ENCODE data around the gene ZACN.
"Not testable (repeated sequence)": the region's sequence is repeated elsewhere in the genome, so short reads cannot be mapped to it uniquely, and the experiment has no call there.

The ZACN gene

DNA sequence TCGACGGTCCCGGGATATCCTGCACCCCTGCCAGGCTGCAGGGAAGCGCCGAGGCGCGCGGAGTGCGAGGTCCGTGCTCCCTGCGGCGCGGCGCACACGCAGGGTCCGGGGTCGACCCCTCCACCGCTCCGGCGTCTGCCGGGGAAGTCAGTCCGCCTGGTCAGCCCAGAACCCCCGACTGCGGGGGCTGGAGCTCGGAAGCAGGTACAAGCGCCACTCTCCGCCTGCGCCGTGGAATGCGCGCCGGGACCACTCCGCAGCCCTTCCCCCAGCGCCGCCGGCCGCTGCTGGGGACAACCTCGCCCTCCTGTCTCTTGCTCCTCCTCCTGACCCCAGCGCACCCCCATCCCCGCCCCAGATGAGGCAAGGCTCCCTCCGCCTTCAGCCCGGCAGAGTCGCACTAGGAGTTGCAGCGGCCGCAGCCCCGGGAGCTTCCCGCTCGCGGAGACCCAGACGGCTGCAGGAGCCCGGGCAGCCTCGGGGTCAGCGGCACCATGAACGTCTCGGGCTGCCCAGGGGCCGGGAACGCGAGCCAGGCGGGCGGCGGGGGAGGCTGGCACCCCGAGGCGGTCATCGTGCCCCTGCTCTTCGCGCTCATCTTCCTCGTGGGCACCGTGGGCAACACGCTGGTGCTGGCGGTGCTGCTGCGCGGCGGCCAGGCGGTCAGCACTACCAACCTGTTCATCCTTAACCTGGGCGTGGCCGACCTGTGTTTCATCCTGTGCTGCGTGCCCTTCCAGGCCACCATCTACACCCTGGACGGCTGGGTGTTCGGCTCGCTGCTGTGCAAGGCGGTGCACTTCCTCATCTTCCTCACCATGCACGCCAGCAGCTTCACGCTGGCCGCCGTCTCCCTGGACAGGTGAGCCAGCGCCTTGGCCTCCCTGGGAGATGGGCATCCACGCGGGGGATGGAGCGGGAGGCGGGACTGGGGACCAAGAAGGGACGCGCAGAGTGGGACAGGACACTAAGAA lies 4.3 kb upstream of the ZACN start, which contains the start of gene GALR2:
Gene GALR2 (plus strand): TSS at position 392 of the 974 bp plus-strand sequence. CDS start 103 bp downstream, at position 495.
- DNase-seq (ENCODE audit: low read depth) = no peak
- no peak within 1 kb of the TSS for H3K4me3 ChIP-seq (ENCODE audit: low read depth, low read length)
- TF ChIP-seq, protein P1, sequence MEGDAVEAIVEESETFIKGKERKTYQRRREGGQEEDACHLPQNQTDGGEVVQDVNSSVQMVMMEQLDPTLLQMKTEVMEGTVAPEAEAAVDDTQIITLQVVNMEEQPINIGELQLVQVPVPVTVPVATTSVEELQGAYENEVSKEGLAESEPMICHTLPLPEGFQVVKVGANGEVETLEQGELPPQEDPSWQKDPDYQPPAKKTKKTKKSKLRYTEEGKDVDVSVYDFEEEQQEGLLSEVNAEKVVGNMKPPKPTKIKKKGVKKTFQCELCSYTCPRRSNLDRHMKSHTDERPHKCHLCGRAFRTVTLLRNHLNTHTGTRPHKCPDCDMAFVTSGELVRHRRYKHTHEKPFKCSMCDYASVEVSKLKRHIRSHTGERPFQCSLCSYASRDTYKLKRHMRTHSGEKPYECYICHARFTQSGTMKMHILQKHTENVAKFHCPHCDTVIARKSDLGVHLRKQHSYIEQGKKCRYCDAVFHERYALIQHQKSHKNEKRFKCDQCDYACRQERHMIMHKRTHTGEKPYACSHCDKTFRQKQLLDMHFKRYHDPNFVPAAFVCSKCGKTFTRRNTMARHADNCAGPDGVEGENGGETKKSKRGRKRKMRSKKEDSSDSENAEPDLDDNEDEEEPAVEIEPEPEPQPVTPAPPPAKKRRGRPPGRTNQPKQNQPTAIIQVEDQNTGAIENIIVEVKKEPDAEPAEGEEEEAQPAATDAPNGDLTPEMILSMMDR (conservative IDR thresholded peaks at IDR 0.05; ENCODE audit: low read depth, low read length) = no peak

DNA sequence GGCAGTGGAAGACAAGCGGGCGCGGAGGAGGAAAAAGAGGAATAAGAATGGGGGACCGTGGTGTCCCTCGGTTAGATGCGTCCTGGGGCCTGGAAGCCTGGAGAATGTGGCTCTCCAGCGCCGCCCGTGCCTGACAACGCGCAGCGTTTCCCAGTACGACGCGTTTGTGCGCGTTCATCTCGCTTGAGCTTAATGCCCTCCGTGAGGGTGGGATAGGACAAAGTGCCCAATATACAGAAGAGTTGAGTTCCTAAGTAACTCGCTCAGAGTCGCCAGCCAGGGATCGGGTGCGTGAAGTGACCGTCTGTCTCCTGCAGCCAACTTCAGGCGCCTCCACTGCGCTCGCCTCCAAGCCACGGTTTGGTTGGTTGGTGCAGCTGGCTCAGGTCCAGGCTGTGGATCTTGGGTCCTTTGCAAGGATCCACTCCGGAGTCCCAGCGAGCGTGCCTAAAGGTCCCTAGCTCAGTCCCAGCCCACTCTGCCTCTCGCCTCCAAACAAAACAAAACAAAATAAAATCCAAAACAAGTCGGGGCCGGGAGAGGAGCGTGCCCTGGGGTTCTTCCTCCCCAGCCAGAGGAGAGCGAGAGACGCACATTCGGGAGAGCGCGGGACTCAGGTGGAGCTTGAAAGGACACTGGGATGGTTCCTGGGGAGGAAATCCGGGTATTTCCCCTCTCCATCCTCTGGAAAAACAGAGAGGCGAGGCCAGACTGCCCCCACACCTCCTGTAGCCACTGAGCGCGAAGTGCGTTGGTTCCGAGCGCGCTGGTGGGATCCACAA lies 3.4 kb upstream of the ZACN start:
- no peak overlapping the region for H3K4me3 ChIP-seq (ENCODE audit: low read depth, low read length)
- TF ChIP-seq, protein P1 (conservative IDR thresholded peaks at IDR 0.05; ENCODE audit: low read depth, low read length) = peak; percentile 15
- DNase-seq (ENCODE audit: low read depth) = no peak

DNA sequence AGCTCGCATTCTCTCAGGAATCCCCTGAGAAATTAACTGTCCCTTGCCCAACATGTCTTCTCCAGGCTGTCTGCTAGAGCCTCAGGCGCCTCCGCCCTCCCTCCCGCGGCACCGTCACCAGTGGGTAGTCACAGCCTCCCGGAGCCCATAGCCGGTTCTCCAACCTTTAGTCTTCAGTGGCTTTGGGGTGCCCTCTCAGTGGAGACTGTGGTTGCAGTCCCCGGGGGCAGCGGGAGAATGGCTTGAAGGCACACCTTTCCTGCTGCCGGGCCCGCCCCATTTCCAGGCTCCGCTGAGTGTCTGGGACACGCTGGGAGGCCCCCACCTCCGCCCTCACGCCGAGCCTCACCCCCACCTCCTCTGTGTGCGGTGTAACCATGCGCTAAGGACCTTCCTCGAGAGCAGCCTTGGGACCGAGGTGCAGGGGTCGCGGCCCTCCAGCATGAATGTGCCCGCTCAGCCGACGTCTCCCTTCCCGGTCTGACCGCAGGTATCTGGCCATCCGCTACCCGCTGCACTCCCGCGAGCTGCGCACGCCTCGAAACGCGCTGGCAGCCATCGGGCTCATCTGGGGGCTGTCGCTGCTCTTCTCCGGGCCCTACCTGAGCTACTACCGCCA lies 2.7 kb upstream of the ZACN start:
- TF ChIP-seq, protein P1 (conservative IDR thresholded peaks at IDR 0.05; ENCODE audit: low read depth, low read length) = no peak
- DNase-seq (ENCODE audit: low read depth) = no peak

DNA sequence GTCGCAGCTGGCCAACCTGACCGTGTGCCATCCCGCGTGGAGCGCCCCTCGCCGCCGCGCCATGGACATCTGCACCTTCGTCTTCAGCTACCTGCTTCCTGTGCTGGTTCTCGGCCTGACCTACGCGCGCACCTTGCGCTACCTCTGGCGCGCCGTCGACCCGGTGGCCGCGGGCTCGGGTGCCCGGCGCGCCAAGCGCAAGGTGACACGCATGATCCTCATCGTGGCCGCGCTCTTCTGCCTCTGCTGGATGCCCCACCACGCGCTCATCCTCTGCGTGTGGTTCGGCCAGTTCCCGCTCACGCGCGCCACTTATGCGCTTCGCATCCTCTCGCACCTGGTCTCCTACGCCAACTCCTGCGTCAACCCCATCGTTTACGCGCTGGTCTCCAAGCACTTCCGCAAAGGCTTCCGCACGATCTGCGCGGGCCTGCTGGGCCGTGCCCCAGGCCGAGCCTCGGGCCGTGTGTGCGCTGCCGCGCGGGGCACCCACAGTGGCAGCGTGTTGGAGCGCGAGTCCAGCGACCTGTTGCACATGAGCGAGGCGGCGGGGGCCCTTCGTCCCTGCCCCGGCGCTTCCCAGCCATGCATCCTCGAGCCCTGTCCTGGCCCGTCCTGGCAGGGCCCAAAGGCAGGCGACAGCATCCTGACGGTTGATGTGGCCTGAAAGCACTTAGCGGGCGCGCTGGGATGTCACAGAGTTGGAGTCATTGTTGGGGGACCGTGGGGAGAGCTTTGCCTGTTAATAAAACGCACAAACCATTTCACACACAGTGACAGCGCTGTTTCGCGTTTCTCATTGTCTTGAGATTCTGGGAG lies 2.0 kb upstream of the ZACN start:
- H3K4me3 ChIP-seq (ENCODE audit: low read depth, low read length) = no peak overlapping the region
- TF ChIP-seq, protein P1 (conservative IDR thresholded peaks at IDR 0.05; ENCODE audit: low read depth, low read length) = no peak
- DNase-seq (ENCODE audit: low read depth) = no peak

More for the DNA sequence above, 2.7 kb upstream of the ZACN start:
- H3K4me3 ChIP-seq (ENCODE audit: low read depth, low read length) = no peak overlapping the region

DNA sequence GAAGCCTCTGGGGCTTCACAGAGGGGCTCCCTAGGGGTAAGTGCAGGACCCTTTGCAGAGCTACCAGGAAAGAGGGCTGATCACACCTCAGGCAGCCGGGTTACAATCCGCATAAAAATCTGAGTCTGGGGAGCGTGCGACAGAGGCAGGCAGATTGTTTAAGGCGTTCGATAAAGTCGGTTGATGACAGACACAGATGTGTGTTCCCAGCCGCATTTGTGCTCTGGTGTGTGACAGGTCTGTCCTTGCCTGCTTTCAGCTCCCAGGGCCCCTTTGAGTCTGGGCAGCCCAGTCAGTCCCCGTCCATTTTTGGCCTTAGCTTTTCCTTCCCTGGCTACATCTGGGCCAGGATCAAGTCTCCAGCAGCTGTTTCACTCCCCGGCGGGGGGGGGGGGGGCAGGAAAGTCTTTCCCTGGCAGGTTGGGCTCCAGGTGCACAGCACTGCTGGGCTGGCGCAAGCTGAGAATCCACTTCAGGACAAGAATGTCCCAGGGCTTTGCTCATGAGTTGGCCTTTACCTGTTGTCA lies 1.3 kb upstream of the ZACN start:
- H3K4me3 ChIP-seq (ENCODE audit: low read depth, low read length) = no peak overlapping the region
- DNase-seq (ENCODE audit: low read depth) = no peak
- TF ChIP-seq, protein P1 (conservative IDR thresholded peaks at IDR 0.05; ENCODE audit: low read depth, low read length) = no peak

DNA sequence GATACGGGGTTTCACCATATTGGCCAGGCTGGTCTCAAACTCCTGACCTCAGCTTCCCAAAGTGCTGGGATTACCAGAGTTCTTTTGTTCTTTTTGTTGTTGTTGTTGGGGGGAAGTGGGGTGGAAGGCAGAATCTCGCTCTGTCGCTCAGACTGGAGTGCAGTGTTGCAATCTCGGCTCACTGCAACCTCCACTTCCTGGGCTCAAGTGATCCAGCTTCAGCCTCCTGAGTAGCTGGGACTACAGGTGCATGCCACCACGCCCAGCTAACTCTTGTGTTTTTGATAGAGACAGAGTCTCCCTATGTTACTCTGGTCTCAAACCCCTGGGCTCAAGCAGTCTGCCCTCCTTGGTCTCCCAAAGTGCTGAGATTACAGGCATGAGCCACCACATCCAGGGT lies 612 bp upstream of the ZACN start:
- DNase-seq (ENCODE audit: low read depth); H3K4me3 ChIP-seq (ENCODE audit: low read depth, low read length): not testable (repeated sequence)

Measured in choroid plexus epithelial cell (primary cell).